HG03066 (cell line): ENCODE measurements around the gene SECISBP2L.
"Not testable (repeated sequence)": the region's sequence is repeated elsewhere in the genome, so short reads cannot be mapped to it uniquely, and the experiment has no call there.

Experiments
- ATAC-seq: cut with Tn5 transposase; IDR thresholded peaks from one replicate; pipeline ENCODE4 v1.9.1; 2021; ENCODE audit warnings: low read depth; ENCODE audit not compliant: unreplicated experiment

SECISBP2L gene, protein sequence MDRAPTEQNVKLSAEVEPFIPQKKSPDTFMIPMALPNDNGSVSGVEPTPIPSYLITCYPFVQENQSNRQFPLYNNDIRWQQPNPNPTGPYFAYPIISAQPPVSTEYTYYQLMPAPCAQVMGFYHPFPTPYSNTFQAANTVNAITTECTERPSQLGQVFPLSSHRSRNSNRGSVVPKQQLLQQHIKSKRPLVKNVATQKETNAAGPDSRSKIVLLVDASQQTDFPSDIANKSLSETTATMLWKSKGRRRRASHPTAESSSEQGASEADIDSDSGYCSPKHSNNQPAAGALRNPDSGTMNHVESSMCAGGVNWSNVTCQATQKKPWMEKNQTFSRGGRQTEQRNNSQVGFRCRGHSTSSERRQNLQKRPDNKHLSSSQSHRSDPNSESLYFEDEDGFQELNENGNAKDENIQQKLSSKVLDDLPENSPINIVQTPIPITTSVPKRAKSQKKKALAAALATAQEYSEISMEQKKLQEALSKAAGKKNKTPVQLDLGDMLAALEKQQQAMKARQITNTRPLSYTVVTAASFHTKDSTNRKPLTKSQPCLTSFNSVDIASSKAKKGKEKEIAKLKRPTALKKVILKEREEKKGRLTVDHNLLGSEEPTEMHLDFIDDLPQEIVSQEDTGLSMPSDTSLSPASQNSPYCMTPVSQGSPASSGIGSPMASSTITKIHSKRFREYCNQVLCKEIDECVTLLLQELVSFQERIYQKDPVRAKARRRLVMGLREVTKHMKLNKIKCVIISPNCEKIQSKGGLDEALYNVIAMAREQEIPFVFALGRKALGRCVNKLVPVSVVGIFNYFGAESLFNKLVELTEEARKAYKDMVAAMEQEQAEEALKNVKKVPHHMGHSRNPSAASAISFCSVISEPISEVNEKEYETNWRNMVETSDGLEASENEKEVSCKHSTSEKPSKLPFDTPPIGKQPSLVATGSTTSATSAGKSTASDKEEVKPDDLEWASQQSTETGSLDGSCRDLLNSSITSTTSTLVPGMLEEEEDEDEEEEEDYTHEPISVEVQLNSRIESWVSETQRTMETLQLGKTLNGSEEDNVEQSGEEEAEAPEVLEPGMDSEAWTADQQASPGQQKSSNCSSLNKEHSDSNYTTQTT

DNA sequence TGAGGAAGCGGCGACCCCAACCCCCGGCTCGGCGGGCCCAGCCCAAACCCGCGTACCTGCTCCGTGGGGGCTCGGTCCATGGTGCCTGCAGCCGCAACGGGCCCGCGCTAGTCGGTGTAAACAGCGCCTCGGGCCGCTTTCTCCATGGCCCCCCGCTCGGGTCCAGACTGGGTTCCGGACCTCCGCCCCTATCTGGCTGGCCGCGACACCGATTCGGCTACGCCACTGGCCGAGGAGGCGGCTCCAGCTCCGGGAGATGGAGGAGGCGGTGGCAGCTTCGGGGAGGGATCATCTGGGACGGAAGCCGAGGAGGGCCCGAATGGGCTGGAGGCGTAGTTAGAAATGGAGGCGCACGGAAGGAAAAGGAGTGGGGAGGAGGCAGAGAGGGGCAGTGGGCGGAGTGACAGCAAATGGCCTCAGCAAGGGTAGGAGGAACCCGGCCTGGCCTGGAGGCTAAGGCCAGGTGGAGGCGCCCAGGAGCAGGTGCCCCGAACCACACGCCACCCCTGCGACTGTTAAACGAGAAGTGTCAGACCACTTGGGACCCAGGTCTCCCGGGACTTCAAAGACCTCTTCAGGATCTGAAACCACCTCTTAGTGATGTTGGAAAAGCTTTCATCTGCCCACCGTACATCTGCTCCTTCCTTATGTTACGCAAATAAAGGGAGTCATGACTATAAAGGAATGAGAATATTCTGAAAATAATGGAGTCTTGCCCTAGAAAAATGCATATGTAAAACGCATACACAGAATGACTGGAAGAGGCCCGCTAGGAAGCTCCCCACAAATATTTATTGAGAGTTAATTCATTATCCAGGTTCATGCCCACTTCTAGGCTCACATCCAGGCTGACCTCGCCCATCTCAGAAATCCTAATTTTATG lies at the start of gene SECISBP2L:
Gene SECISBP2L (minus strand): TSS at position 227 of the 883 bp plus-strand sequence. CDS start 147 bp downstream, at position 80.
- peak; percentile 90 for ATAC-seq

GRCh38 chr15:49094923-49095322 lies 48.7 kb upstream of the SECISBP2L start:
- ATAC-seq: no peak

DNA sequence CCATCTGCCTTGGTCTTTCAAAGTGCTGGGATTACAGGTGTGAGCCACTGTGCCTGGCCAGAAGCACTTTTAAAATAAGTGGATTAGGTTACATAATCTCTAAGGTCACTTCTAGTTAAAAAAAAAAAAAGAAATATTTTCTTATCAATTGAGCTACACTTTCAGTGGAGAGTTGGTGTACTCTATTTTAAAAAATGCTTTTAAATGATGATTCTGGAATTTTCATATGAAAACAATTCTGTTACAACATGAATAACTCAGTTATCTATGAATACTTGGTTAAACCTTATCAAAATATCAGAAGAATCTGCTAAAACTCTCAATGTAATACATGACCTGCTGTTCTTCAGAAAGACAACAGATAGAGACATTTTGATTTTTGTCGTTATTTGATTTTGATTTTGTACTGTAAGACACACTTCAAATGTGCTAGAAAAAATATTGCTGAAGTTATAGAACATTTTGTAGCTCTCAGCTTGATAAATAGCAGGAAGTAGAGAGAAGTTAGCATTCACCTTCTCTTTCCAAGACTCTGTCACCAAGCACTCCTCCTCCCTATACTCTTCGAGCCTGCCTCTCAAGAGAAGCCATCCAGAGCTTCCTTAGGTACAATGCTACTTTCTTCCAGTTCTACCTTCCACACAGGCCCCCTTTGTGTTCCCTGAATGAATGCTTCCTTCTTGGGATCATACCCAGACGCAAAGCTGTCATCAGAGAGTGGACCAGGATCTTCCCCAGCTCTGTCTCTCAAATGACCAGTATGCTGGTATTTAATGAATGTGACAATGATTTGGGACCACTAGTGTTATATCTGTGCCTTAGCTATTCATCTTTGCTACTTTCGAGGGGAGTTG lies 47.2 kb upstream of the SECISBP2L start:
- no peak for ATAC-seq

DNA sequence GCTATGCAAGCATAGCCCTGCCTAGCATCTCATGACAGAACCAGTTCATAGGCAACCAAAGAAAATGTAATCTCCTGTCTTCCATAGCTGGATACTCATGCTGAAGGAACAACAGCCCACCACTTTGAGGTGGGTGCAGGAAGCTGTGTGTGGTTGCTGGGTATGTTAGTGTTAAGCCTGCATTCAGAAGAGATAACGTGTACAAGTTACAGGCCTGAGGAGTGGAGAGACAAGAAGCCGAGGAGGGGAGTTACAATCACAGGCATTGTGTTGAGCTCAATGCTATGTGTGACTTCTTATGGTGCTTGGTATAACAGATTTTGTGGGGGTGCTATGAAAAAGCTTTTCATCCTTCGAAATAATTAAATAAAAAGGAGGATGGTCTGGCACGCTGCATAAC lies 42.8 kb upstream of the SECISBP2L start:
- no peak for ATAC-seq

GRCh38 chr15:49085696-49086459 lies 39.6 kb upstream of the SECISBP2L start:
- ATAC-seq: no peak

GRCh38 chr15:49084285-49084570 lies 38.0 kb upstream of the SECISBP2L start:
- ATAC-seq: no peak

- no peak for ATAC-seq
Observed at GRCh38 chr15:49083401-49084284, 37.4 kb upstream of the SECISBP2L start.

DNA sequence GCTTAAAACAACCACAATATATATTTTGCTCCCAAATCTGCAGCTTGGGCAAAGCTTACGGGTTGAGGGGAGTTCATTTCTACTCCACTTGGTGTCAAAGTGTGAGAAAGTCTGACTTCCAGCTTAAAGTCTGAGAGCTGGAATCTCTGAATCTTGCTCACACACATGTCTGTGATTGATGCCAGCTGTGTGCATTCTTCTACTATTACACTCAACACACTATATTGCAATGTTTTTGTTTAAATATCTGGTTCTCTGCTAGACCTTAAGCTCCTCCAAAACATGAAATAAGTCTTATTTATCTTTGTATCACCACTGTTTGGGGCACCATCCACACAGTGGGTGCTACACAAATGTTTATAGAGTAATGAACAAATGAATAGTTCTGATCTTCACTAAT lies 36.7 kb upstream of the SECISBP2L start:
- ATAC-seq: no peak

GRCh38 chr15:49079340-49080039 lies 33.2 kb upstream of the SECISBP2L start:
- no peak for ATAC-seq

- no peak for ATAC-seq
Observed at GRCh38 chr15:49075881-49076280, 29.6 kb upstream of the SECISBP2L start.

GRCh38 chr15:49074589-49075287 lies 28.5 kb upstream of the SECISBP2L start:
- not testable (repeated sequence) for ATAC-seq

- ATAC-seq: no peak
Observed at GRCh38 chr15:49066372-49066771, 20.1 kb upstream of the SECISBP2L start.

- no peak for ATAC-seq
Observed at GRCh38 chr15:49064884-49065283, 18.6 kb upstream of the SECISBP2L start.

DNA sequence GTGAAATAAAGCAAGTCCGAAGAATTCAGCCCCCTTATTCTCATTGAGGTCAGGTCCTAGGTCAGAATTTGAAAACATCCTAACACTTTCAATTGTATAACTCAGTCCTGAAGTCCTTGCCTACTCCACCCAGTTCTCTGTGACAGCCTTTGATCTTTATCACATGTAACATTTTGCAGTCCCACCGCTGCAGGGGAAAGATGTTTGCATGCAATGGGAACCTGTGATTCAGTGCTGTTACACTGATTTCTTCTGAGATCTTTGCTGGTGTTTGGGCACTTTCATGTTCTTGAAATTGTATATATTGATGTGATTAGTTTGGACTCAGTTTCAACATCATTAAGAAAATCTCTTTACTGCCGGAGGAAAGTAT lies 18.0 kb upstream of the SECISBP2L start:
- ATAC-seq: no peak

- no peak for ATAC-seq
Observed at GRCh38 chr15:49063402-49064280, 17.4 kb upstream of the SECISBP2L start.

DNA sequence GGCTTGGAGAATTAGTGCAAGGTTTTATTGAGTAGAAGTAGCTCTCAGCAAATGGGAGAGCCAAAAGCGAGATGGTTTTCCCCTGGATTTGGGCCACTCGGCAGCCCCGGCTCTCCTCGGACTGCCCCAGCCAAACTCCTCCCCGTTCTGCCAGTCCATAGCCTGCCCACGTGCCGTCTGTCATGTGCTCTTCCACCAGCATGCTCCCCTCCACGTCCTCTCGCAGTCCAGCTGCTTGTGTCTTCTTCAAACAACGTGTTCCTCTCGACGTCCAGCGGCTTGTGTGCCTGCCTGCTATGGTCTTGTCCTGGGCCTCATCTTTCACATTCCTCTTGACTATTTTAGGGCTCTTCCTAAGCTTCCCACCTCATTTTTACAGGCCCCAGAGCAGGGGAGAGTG lies 16.7 kb upstream of the SECISBP2L start:
- no peak for ATAC-seq
